ENCODE results near the gene NAV3. TPM values are rescaled to one million over a fixed set of nuclear protein-coding genes. Genes with fewer than 3 reads are reported as not detected.

The NAV3 gene
- polyA plus RNA-seq, 1 donor: 4.8 TPM

DNA sequence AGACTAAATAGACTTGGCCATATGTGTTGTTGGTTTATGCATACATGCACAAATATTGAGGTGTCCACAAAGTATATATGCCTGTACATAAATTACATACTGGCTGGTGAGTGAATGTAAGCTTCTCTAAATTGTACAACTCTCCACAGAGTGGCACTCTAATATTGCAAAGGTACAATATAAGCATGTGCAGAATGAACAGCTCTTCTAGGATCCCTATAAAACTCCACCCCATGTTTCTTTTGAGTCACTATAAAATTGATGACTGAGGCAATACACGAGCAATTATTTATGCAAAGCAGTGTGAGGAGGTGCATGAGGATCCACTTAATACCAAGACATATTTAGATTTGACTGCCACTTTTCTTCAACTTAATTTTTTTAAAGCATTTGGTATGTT lies 172.2 kb downstream of the NAV3 start:
- Histone ChIP-seq H3K9me3 (ENCODE audit: control insufficient read depth, low read depth, low read length) (no peaks in the 10 kb centered on the region), H3K36me3 (ENCODE audit: control insufficient read depth, insufficient read depth, low read length) (no peaks in the 10 kb centered on the region), H3K4me1 (ENCODE audit: control insufficient read depth, insufficient read depth, low read length) (no peaks in the 10 kb centered on the region), H3K4me3 (ENCODE audit: low read length) (no peak overlapping the region), H3K27ac (ENCODE audit: low read length) (no peak overlapping the region), H3K27me3 (ENCODE audit: control insufficient read depth, insufficient read depth, low read length) (no peaks in the 10 kb centered on the region)
- DNase-seq: no peak
- no CpG with 5 or more reads among the region's 1 CpG for WGBS (ENCODE audit: insufficient coverage, low lambda C conversion rate)

DNA sequence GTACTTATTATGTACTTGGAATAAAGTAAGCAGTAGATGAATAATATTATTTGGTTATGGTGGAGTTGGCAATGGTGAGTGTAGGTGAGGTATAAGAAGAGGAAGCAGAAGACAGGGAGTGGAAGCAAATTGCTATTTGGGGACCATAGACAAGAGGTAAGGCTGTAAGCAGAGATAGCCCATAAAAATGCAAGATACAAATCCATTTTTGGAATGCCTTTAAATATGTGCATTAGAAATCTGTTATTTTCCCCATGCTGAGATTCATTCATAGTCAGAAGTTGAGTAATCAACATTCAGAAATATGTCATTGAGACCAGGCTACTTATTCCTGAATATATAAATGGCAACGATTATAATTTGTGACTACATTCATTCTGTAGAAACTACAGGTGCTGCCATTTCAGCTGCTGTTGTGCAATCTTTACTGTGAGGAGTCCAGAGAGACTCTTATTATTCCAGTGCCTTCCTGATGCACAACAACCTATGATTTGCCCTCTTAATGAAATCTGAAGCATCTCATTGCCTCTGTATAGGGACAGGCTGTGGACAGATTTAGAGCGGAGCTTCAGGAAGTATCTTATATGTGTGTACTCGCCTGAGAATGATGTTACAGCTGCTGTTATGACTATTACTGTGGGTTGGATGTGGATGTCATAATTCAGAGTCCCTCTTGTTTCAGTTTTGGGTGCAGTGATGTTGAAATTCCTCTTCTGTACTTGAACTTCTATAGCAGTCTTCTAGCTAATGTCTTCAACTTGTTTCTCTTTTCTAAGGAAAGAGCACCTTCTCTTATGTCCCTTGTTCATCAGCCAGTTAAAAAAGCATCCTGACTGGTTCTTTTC lies 173.8 kb downstream of the NAV3 start:
- no CpG with 5 or more reads among the region's 3 CpGs for WGBS (ENCODE audit: insufficient coverage, low lambda C conversion rate)
- Histone ChIP-seq H3K9me3 (ENCODE audit: control insufficient read depth, low read depth, low read length) (no peaks in the 10 kb centered on the region), H3K27ac (ENCODE audit: low read length) (no peak overlapping the region), H3K36me3 (ENCODE audit: control insufficient read depth, insufficient read depth, low read length) (no peaks in the 10 kb centered on the region), H3K4me1 (ENCODE audit: control insufficient read depth, insufficient read depth, low read length) (no peaks in the 10 kb centered on the region), H3K27me3 (ENCODE audit: control insufficient read depth, insufficient read depth, low read length) (no peaks in the 10 kb centered on the region), H3K4me3 (ENCODE audit: low read length) (no peak overlapping the region)
- DNase-seq: no peak

DNA sequence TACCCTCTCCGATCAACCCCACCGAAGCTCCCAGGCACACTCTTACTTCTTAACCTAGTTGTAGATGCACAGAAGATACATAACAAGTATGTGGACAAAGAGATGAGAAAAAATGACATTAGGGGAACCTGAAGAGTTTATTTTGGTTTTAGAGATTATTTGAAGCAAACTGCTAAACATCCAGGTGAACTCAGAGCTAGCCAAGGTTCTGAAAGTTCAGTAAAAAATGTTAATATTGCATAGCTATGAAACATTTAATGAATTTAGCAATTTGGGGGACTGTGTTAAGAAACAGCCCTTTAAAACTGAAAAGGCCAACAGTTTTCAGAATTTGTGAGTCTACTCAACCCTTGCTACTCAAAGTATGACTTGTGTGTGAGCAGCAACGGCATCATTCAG lies 174.4 kb downstream of the NAV3 start:
- no peaks in the 10 kb centered on the region for H3K36me3 ChIP-seq (ENCODE audit: control insufficient read depth, insufficient read depth, low read length)
- DNase-seq: no peak
- H3K9me3 ChIP-seq (ENCODE audit: control insufficient read depth, low read depth, low read length): no peaks in the 10 kb centered on the region
- WGBS (ENCODE audit: insufficient coverage, low lambda C conversion rate): 70% methylated on average over 2 of the region's 3 CpGs
- no peaks in the 10 kb centered on the region for H3K4me1 ChIP-seq (ENCODE audit: control insufficient read depth, insufficient read depth, low read length)
- no peaks in the 10 kb centered on the region for H3K27me3 ChIP-seq (ENCODE audit: control insufficient read depth, insufficient read depth, low read length)
- no peak overlapping the region for H3K27ac ChIP-seq (ENCODE audit: low read length)
- H3K4me3 ChIP-seq (ENCODE audit: low read length): no peak overlapping the region

DNA sequence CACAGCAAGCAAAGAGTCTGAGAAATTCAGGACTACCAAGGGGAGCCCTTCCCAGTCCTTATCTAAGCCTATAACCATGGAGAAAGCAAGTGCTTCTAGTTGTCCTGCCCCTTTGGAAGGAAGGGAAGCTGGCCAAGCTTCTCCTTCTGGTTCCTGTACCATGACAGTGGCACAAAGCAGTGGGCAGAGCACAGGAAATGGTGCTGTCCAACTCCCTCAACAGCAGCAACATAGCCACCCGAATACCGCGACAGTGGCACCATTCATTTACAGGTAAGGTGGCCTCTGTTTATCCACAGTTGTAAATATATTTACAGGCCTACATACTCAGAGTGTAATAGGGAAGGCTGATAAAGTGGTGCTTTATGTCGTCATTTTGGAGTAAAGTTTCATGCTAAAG lies 176.5 kb downstream of the NAV3 start:
- H3K27me3 ChIP-seq (ENCODE audit: control insufficient read depth, insufficient read depth, low read length): no peaks in the 10 kb centered on the region
- WGBS (ENCODE audit: insufficient coverage, low lambda C conversion rate): no CpG with 5 or more reads among the region's 4 CpGs
- DNase-seq: no peak
- no peak overlapping the region for H3K4me3 ChIP-seq (ENCODE audit: low read length)
- no peaks in the 10 kb centered on the region for H3K9me3 ChIP-seq (ENCODE audit: control insufficient read depth, low read depth, low read length)
- no peak overlapping the region for H3K27ac ChIP-seq (ENCODE audit: low read length)
- H3K4me1 ChIP-seq (ENCODE audit: control insufficient read depth, insufficient read depth, low read length): no peaks in the 10 kb centered on the region
- H3K36me3 ChIP-seq (ENCODE audit: control insufficient read depth, insufficient read depth, low read length): no peaks in the 10 kb centered on the region

DNA sequence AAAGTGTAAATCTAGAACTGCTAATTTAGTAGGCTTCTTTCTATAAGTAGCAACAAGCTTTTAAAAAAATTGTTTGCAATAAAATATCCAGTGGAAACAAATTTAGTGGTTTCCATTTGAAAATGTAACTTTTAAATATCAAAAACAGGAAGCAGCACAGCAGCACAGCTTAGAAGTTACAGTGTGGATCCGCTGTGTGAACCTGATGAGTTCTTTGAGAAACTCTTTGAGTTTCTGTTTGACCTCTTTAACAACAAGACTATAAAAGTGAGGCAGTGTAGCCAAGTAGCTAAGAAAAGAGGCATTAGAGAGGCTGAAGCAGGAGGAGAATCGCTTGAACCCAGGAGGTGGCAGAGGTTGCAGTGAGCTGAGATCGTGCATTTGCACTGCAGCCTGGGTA lies 178.3 kb downstream of the NAV3 start:
- no peak for DNase-seq
- H3K27ac ChIP-seq (ENCODE audit: low read length): no peak overlapping the region
- H3K4me1 ChIP-seq (ENCODE audit: control insufficient read depth, insufficient read depth, low read length): no peaks in the 10 kb centered on the region
- 92% methylated on average over 2 of the region's 3 CpGs for WGBS (ENCODE audit: insufficient coverage, low lambda C conversion rate)
- H3K9me3 ChIP-seq (ENCODE audit: control insufficient read depth, low read depth, low read length): no peaks in the 10 kb centered on the region
- no peaks in the 10 kb centered on the region for H3K27me3 ChIP-seq (ENCODE audit: control insufficient read depth, insufficient read depth, low read length)
- H3K4me3 ChIP-seq (ENCODE audit: low read length): no peak overlapping the region
- no peaks in the 10 kb centered on the region for H3K36me3 ChIP-seq (ENCODE audit: control insufficient read depth, insufficient read depth, low read length)

DNA sequence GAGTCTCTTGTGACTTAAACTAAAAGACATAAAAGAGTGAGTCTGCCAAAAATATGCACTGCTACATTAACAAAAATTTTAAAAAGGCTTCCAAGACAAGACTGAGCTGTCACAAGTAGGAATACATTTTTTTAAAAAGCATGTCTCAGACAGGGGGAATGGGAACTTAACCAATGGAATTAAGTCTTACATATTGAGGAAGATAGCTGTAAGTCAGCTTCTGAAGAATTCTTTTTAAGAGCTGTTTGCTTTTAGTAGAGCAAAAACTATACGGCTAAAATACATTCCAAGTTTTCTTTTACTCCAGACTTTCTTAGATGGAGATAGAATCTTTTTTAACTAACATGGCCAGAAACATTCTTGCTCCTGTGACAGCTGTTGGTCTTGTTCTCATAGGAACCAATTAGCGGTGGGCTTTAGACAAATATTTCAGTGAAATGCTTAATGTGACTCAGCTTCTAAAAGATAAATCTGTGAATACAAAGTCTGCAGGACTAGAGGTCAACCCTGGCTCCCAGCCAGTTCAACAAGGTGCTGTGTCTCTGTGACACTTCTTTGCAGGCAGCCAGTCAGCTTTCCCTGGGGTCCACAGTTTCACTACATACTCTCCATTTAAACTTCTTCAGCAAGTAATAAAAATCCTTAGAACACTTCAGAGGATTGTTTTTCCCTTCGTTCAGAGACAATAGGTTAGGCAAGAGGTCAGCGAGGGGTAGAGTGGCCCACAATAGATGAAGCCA lies 187.6 kb downstream of the NAV3 start:
- Histone ChIP-seq H3K4me1 (ENCODE audit: control insufficient read depth, insufficient read depth, low read length) (no peaks in the 10 kb centered on the region), H3K27ac (ENCODE audit: low read length) (no peak overlapping the region), H3K9me3 (ENCODE audit: control insufficient read depth, low read depth, low read length) (no peaks in the 10 kb centered on the region), H3K4me3 (ENCODE audit: low read length) (no peak overlapping the region), H3K36me3 (ENCODE audit: control insufficient read depth, insufficient read depth, low read length) (no peaks in the 10 kb centered on the region), H3K27me3 (ENCODE audit: control insufficient read depth, insufficient read depth, low read length) (no peaks in the 10 kb centered on the region)
- peak in 1 of 2 donors; percentile 5 for DNase-seq
- 16% methylated on average over 3 of the region's 4 CpGs for WGBS (ENCODE audit: insufficient coverage, low lambda C conversion rate)

DNA sequence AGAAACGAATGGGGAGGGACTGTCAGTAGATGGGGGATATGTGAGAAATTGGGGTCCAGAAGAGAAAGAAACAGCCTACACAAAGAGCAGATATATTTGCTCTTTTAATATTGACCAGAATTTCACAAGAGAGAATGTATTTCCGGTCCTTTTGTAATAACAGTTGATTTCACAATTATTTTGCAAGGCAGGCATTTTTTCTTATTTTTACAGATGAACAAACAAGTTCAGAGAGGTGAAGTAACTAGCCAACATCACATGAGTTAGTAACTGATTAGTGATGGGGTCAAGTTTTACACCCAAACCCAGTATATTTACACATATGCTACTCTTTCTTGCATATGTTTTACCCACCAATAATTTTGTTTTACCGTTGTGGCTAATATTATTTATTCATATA lies 188.2 kb downstream of the NAV3 start:
- H3K27ac ChIP-seq (ENCODE audit: low read length): no peak overlapping the region
- H3K4me3 ChIP-seq (ENCODE audit: low read length): no peak overlapping the region
- WGBS (ENCODE audit: insufficient coverage, low lambda C conversion rate): 40% methylated on average over 1 of the region's 3 CpGs
- no peaks in the 10 kb centered on the region for H3K9me3 ChIP-seq (ENCODE audit: control insufficient read depth, low read depth, low read length)
- H3K36me3 ChIP-seq (ENCODE audit: control insufficient read depth, insufficient read depth, low read length): no peaks in the 10 kb centered on the region
- H3K4me1 ChIP-seq (ENCODE audit: control insufficient read depth, insufficient read depth, low read length): no peaks in the 10 kb centered on the region
- DNase-seq: no peak
- no peaks in the 10 kb centered on the region for H3K27me3 ChIP-seq (ENCODE audit: control insufficient read depth, insufficient read depth, low read length)

DNA sequence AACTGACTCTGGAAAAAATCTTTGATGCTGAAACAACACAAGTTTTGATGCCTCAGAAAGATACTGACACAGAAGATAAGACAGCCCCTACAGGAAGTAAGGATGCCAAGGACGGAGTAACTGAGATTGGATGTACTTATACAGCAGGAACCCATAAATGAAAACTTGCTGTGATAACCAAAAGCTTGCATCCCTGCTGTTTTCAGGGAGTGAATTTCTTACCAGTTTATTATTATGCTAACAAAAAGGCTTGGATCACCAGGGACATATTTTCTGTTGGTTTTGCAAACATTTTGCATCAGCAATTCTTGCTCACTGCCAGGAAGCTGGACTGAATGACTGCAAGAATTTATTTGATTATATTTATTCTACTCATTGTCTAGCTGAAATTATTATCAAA lies 197.7 kb downstream of the NAV3 start:
- Histone ChIP-seq H3K4me1 (ENCODE audit: control insufficient read depth, insufficient read depth, low read length) (no peaks in the 10 kb centered on the region), H3K9me3 (ENCODE audit: control insufficient read depth, low read depth, low read length) (no peaks in the 10 kb centered on the region), H3K27ac (ENCODE audit: low read length) (no peak overlapping the region), H3K4me3 (ENCODE audit: low read length) (no peak overlapping the region), H3K27me3 (ENCODE audit: control insufficient read depth, insufficient read depth, low read length) (no peaks in the 10 kb centered on the region), H3K36me3 (ENCODE audit: control insufficient read depth, insufficient read depth, low read length) (no peaks in the 10 kb centered on the region)
- no peak for DNase-seq
- WGBS (ENCODE audit: insufficient coverage, low lambda C conversion rate): 60% methylated on average over 1 of the region's 1 CpG

DNA sequence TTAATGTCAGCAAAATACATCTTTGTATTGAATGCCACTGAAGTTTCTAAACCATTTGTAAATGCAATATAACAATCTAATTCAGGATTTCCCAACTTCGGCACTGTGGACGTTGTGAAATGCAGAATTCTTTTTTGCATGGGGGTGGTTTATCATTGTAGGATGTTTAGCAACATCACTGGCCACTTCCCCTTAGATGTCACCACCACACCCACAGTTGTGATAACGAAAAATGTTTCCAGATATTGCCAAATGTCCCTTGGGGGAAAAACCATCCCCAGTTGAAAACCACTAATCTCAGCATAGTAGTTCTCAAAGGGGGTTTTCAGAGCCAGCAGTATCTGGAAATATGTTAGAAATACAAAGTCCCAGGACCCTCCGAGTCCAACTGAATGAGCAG lies 203.3 kb downstream of the NAV3 start:
- no peak overlapping the region for H3K27ac ChIP-seq (ENCODE audit: low read length)
- no peak overlapping the region for H3K4me3 ChIP-seq (ENCODE audit: low read length)
- H3K27me3 ChIP-seq (ENCODE audit: control insufficient read depth, insufficient read depth, low read length): no peaks in the 10 kb centered on the region
- H3K36me3 ChIP-seq (ENCODE audit: control insufficient read depth, insufficient read depth, low read length): no peaks in the 10 kb centered on the region
- DNase-seq: no peak
- WGBS (ENCODE audit: insufficient coverage, low lambda C conversion rate): no CpG with 5 or more reads among the region's 4 CpGs
- H3K4me1 ChIP-seq (ENCODE audit: control insufficient read depth, insufficient read depth, low read length): no peaks in the 10 kb centered on the region
- H3K9me3 ChIP-seq (ENCODE audit: control insufficient read depth, low read depth, low read length): no peaks in the 10 kb centered on the region

DNA sequence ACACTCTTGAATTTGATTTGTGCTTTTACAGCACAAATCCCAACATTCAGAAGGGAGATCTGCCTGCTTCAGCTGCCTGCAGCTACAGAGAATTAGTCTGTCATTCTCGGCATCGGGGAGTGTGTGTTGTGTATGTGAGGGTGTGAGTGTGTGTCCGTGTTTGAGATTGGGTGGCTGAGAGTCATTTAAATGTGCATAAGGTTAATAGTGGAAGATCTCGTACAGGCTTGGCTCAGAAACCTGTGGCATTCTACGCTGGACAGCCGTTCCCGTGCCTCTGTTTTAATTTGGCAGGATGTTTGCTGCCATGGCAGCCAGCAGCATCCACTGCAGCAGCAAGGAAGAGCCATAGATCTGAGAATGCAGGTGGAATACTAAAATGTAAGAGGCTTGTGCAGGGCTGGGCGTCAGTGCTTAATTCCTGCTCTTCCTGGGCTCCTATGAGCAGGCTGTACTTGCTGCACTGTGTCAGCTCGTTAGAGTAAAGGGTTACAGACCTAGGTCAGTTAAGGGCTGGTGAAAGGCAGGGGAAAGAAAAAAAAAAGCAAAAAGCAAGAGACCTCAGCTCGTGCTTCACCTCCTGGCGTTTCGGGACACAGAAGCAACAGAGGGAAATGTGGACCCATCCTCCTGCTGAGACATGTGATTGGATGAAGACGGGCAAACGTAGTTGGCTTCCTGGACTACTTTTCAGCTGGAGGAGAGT lies 205.4 kb downstream of the NAV3 start:
- Histone ChIP-seq H3K4me3 (ENCODE audit: low read length) (no peak overlapping the region), H3K27me3 (ENCODE audit: control insufficient read depth, insufficient read depth, low read length) (no peaks in the 10 kb centered on the region), H3K9me3 (ENCODE audit: control insufficient read depth, low read depth, low read length) (no peaks in the 10 kb centered on the region), H3K4me1 (ENCODE audit: control insufficient read depth, insufficient read depth, low read length) (no peaks in the 10 kb centered on the region), H3K36me3 (ENCODE audit: control insufficient read depth, insufficient read depth, low read length) (no peaks in the 10 kb centered on the region), H3K27ac (ENCODE audit: low read length) (no peak overlapping the region)
- WGBS (ENCODE audit: insufficient coverage, low lambda C conversion rate): no CpG with 5 or more reads among the region's 14 CpGs
- DNase-seq: no peak
